Prostate gland (tissue), 2 donors: Measurements from ENCODE around the gene RARS2.

Experiments used
- POLR2A ChIP-seq: fragments of 450-650 bp; IDR thresholded peaks from one replicate; pipeline ENCODE4 v1.6.1; 2016; ENCODE audit warnings: antibody characterized with exemption, mild to moderate bottlenecking
- POLR2AphosphoS5 ChIP-seq: sonication (generic); formaldehyde crosslinking; IDR thresholded peaks from one replicate; pipeline ENCODE4 v1.6.1; 2017; ENCODE audit warnings: antibody characterized with exemption
- TF ChIP-seq, protein P1 (sequence below), 4 experiments: fragments of 200-600 bp in 2 of 4; fragments of 450-650 bp in 2 of 4; sonication (generic) in 2 of 4; IDR thresholded peaks; 1 replicate in 3 of 4; 2 replicates in 1 of 4; pipeline ENCODE4 v1.5.1; 2016 to 2019; ENCODE audit warnings: antibody characterized with exemption in 4 of 4, mild to moderate bottlenecking in 2 of 4, moderate library complexity in 2 of 4

DNA sequence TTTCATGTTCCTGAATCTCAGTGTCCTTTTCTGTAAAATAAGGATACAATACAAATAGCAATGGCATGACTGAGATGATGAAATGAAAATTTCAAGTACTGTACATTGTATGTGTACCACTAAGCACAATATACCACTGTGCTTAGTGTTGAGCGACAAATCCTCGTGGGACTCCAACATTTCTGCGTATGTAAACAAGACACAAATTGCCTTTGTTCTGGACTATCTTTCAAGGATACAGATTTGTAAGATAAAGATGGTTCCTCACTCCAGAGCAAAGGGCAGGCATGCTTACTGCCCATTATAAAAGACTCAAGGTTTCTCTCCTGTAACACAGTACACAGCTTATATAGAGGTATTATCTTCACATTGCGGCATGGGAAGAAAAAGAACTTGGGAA, 6.0 kb downstream of the RARS2 start:
- TF ChIP-seq, protein P1, sequence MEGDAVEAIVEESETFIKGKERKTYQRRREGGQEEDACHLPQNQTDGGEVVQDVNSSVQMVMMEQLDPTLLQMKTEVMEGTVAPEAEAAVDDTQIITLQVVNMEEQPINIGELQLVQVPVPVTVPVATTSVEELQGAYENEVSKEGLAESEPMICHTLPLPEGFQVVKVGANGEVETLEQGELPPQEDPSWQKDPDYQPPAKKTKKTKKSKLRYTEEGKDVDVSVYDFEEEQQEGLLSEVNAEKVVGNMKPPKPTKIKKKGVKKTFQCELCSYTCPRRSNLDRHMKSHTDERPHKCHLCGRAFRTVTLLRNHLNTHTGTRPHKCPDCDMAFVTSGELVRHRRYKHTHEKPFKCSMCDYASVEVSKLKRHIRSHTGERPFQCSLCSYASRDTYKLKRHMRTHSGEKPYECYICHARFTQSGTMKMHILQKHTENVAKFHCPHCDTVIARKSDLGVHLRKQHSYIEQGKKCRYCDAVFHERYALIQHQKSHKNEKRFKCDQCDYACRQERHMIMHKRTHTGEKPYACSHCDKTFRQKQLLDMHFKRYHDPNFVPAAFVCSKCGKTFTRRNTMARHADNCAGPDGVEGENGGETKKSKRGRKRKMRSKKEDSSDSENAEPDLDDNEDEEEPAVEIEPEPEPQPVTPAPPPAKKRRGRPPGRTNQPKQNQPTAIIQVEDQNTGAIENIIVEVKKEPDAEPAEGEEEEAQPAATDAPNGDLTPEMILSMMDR (IDR thresholded peaks at IDR 0.05), result no peak
- TF ChIP-seq POLR2A, result no peak
- no peak for TF ChIP-seq POLR2AphosphoS5
